Neutrophil (primary cell): ENCODE data around the gene NKIRAS1.
"Not testable (repeated sequence)": the region's sequence is repeated elsewhere in the genome, so short reads cannot be mapped to it uniquely, and the experiment has no call there.

Experiments used
- H3K27ac ChIP-seq: fragments of 200-600 bp; sonication (generic); 2 replicates; pipeline ENCODE4 v1.5.1; 2016; ENCODE audit warnings: mild to moderate bottlenecking, moderate library complexity
- H3K27me3 ChIP-seq: fragments of 200-600 bp; sonication (generic); 2 replicates; pipeline ENCODE4 v1.6.0; 2016; ENCODE audit warnings: mild to moderate bottlenecking
- H3K36me3 ChIP-seq: fragments of 200-600 bp; sonication (generic); 2 replicates; pipeline ENCODE4 v1.5.1; 2017
- H3K4me1 ChIP-seq, 2 experiments: fragments of 200-600 bp in 1 of 2; sonication (generic) in 1 of 2; 1 replicate in 1 of 2; 2 replicates in 1 of 2; pipeline versions ENCODE4 v1.5.1 to v1.6.1; 2013 to 2016; ENCODE audit warnings: low read depth in 1 of 2, low read length in 1 of 2, mild to moderate bottlenecking in 1 of 2, moderate library complexity in 1 of 2; ENCODE audit not compliant: control insufficient read depth in 1 of 2, insufficient read depth in 1 of 2
- H3K4me3 ChIP-seq, 2 experiments: fragments of 200-600 bp in 1 of 2; sonication (generic) in 1 of 2; 1 replicate in 1 of 2; 2 replicates in 1 of 2; pipeline ENCODE4 v1.5.1; 2013 to 2016; ENCODE audit warnings: low read depth in 1 of 2, low read length in 1 of 2, mild to moderate bottlenecking in 1 of 2, moderate library complexity in 1 of 2
- H3K9me3 ChIP-seq: fragments of 200-600 bp; sonication (generic); 2 replicates; pipeline ENCODE4 v1.5.1; 2016
- CTCF ChIP-seq: fragments of 200-600 bp; sonication (generic); IDR thresholded peaks from 2 replicates; pipeline ENCODE4 v1.5.1; 2016; ENCODE audit warnings: antibody characterized with exemption

NKIRAS1 gene

DNA sequence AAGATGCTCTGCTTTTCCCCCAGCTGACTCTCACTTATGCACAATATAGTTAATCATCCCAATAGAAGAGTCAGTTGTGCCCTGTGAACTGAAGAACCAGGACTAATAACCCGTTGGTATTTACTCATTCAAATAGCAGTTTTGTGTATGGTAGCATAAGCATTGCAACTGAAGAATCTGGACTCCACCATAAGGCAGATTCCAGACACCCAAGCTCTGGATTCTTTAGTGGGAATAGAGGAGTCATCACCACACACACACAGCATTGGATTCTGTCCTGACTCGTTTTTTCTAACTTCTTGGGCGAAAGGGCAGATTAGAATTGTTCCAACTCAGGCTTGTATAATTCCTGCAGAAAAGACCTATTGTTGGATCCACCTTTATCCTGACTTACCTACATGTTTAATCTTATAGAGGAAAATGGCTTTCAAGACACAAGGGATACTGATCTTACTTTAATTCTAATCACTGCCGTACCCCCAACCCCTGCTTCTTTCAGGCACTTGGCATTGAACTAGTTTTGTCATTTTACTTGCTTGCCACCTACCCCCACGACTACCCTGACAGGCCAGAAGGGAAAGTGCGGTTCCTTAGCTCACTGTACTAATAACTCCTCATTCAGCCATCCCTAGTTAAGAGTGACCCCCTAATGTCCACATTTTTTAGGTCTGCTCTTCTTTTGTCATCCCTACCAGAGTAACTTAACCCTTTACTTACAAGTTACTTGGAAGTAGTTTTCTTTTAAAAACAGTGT is 42.3 kb downstream of the NKIRAS1 start:
- TF ChIP-seq CTCF = no peak
- Histone ChIP-seq H3K27ac (no peak overlapping the region), H3K36me3 (no peaks in the 10 kb centered on the region), H3K27me3 (no peaks in the 10 kb centered on the region), H3K9me3 (no peaks in the 10 kb centered on the region), H3K4me3 (no peak overlapping the region), H3K4me1 (peaks cover 31 to 35% of the 10 kb centered on the region in 2 experiments)

DNA sequence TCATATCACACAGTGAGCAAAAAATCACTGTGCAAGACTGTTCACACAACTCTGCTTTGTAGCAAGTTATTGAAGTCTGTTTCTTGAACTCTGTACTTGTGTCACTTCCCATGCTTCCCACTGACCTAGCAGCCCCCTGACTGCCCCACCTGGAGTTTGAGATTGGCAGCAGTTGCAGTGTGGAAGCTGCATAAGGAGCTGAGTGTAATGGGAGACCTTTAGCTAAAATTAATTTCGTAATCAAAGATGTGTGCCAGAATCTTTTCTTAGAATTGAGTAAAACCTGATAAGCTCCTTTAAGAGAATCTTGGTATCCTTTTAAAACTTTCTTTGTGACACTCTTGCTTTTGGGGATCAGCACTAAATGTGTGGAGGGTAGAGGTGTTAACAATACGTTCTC is 42.8 kb downstream of the NKIRAS1 start:
- H3K27ac ChIP-seq = no peak overlapping the region
- H3K9me3 ChIP-seq = no peaks in the 10 kb centered on the region
- H3K27me3 ChIP-seq = no peaks in the 10 kb centered on the region
- H3K4me1 ChIP-seq = peaks cover 25 to 29% of the 10 kb centered on the region in 2 experiments
- H3K36me3 ChIP-seq = no peaks in the 10 kb centered on the region
- H3K4me3 ChIP-seq = no peak overlapping the region
- TF ChIP-seq CTCF = no peak

DNA sequence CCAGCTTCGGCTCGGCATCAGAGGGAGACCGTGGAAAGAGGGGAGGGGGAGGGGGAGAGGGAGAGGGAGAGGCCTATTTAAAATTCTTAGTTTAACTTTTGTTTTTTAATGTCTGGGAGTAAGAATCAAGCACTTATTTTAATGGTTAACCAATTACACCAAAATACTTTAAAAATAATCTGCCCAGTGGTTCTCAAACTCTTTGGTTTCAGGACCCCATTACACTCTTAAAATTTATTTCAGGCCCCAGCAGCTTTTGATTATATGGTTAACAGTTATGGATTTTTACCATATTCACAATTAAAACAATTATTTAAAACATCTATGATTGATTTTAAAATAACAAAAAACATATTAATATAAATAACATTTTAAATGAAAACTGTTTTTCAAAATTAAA is 44.5 kb downstream of the NKIRAS1 start:
- Histone ChIP-seq H3K36me3 (no peaks in the 10 kb centered on the region), H3K27ac (no peak overlapping the region), H3K4me1 (peaks cover 8 to 13% of the 10 kb centered on the region in 2 experiments), H3K4me3 (no peak overlapping the region), H3K9me3 (no peaks in the 10 kb centered on the region), H3K27me3 (no peaks in the 10 kb centered on the region)
- no peak for TF ChIP-seq CTCF

DNA sequence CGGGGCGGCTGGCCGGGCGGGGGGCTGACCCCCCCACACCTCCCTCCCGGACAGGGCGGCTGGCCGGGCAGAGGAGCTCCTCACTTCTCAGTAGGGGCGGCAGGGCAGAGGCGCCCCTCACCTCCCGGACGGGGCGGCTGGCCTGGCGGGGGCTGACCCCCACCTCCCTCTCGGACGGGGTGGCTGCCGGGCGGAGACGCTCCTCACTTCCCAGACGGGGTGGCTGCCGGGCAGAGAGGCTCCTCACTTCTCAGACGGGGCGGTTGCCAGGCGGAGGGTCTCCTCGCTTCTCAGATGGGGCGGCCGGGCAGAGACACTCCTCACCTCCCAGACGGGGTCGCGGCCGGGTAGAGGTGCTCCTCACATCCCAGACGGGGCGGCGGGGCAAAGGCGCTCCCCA is 45.4 kb downstream of the NKIRAS1 start:
- H3K9me3 ChIP-seq, H3K27ac ChIP-seq, H3K27me3 ChIP-seq, H3K4me3 ChIP-seq, H3K4me1 ChIP-seq, H3K36me3 ChIP-seq: not testable (repeated sequence)

DNA sequence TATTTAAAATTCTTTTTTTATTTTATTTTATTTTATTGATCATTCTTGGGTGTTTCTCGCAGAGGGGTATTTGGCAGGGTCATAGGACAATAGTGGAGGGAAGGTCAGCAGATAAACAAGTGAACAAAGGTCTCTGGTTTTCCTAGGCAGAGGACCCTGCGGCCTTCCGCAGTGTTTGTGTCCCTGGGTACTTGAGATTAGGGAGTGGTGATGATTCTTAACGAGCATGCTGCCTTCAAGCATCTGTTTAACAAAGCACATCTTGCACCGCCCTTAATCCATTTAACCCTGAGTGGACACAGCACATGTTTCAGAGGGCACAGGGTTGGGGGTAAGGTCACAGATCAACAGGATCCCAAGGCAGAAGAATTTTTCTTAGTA is 46.1 kb downstream of the NKIRAS1 start:
- H3K4me1 ChIP-seq, H3K27ac ChIP-seq, H3K36me3 ChIP-seq, H3K27me3 ChIP-seq, H3K9me3 ChIP-seq, H3K4me3 ChIP-seq: not testable (repeated sequence)

GRCh38 chr3:23869977-23870662 is 46.7 kb downstream of the NKIRAS1 start:
- H3K27ac ChIP-seq = no peak overlapping the region
- no peaks in the 10 kb centered on the region for H3K36me3 ChIP-seq
- peaks cover 0 to 3% of the 10 kb centered on the region in 2 experiments for H3K4me1 ChIP-seq
- H3K9me3 ChIP-seq = no peaks in the 10 kb centered on the region
- H3K27me3 ChIP-seq = no peaks in the 10 kb centered on the region
- H3K4me3 ChIP-seq = no peak overlapping the region
- TF ChIP-seq CTCF = no peak
